Measurements from ENCODE around the gene TNS1.
A peak's percentile ranks its signal among the peaks of the same experiment; 100 is the strongest.
"Not testable (repeated sequence)": the region's sequence is repeated elsewhere in the genome, so short reads cannot be mapped to it uniquely, and the experiment has no call there.

The TNS1 gene

GRCh38 chr2:218036371-218036770 lies 33.6 kb upstream of the TNS1 start:
- TF ChIP-seq, protein P1, sequence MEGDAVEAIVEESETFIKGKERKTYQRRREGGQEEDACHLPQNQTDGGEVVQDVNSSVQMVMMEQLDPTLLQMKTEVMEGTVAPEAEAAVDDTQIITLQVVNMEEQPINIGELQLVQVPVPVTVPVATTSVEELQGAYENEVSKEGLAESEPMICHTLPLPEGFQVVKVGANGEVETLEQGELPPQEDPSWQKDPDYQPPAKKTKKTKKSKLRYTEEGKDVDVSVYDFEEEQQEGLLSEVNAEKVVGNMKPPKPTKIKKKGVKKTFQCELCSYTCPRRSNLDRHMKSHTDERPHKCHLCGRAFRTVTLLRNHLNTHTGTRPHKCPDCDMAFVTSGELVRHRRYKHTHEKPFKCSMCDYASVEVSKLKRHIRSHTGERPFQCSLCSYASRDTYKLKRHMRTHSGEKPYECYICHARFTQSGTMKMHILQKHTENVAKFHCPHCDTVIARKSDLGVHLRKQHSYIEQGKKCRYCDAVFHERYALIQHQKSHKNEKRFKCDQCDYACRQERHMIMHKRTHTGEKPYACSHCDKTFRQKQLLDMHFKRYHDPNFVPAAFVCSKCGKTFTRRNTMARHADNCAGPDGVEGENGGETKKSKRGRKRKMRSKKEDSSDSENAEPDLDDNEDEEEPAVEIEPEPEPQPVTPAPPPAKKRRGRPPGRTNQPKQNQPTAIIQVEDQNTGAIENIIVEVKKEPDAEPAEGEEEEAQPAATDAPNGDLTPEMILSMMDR (IDR thresholded peaks at IDR 0.05; ENCODE audit: poor library complexity, severe bottlenecking), result no peak
- H3K27ac ChIP-seq (ENCODE audit: poor library complexity, severe bottlenecking), result no peak overlapping the region
- H3K4me3 ChIP-seq (ENCODE audit: severe bottlenecking), result no peak overlapping the region
- H3K9me3 ChIP-seq (ENCODE audit: severe bottlenecking), result no peaks in the 10 kb centered on the region
- peaks cover 14% of the 10 kb centered on the region for H3K4me1 ChIP-seq (ENCODE audit: insufficient read depth, poor library complexity, severe bottlenecking)
- no peak for ATAC-seq (ENCODE audit: low read depth)
- H3K27me3 ChIP-seq (ENCODE audit: insufficient read depth, poor library complexity, severe bottlenecking), result no peaks in the 10 kb centered on the region
- H3K36me3 ChIP-seq (ENCODE audit: low read depth), result no peaks in the 10 kb centered on the region
- DNase-seq (ENCODE audit: low spot score), result no peak

- H3K27me3 ChIP-seq (ENCODE audit: insufficient read depth, poor library complexity, severe bottlenecking), result no peaks in the 10 kb centered on the region
- ATAC-seq (ENCODE audit: low read depth) (no peak), DNase-seq (ENCODE audit: low spot score) (no peak)
- TF ChIP-seq, protein P1 (IDR thresholded peaks at IDR 0.05; ENCODE audit: poor library complexity, severe bottlenecking), result no peak
- no peak overlapping the region for H3K4me3 ChIP-seq (ENCODE audit: severe bottlenecking)
- no peak overlapping the region for H3K27ac ChIP-seq (ENCODE audit: poor library complexity, severe bottlenecking)
- H3K4me1 ChIP-seq (ENCODE audit: insufficient read depth, poor library complexity, severe bottlenecking), result peaks cover 14% of the 10 kb centered on the region
- no peaks in the 10 kb centered on the region for H3K36me3 ChIP-seq (ENCODE audit: low read depth)
- H3K9me3 ChIP-seq (ENCODE audit: severe bottlenecking), result no peaks in the 10 kb centered on the region
Observed at GRCh38 chr2:218035463-218036100, 32.8 kb upstream of the TNS1 start.

- not testable (repeated sequence) for H3K4me3 ChIP-seq (ENCODE audit: severe bottlenecking); H3K27ac ChIP-seq (ENCODE audit: poor library complexity, severe bottlenecking); H3K9me3 ChIP-seq (ENCODE audit: severe bottlenecking); H3K36me3 ChIP-seq (ENCODE audit: low read depth); DNase-seq (ENCODE audit: low spot score); H3K27me3 ChIP-seq (ENCODE audit: insufficient read depth, poor library complexity, severe bottlenecking)
- H3K4me1 ChIP-seq (ENCODE audit: insufficient read depth, poor library complexity, severe bottlenecking), result peaks cover 14% of the 10 kb centered on the region
- TF ChIP-seq, protein P1 (IDR thresholded peaks at IDR 0.05; ENCODE audit: poor library complexity, severe bottlenecking), result peak; percentile 64
- peak; percentile 30; the same call in 2 of the 3 replicates for ATAC-seq (ENCODE audit: low read depth)
Observed at GRCh38 chr2:218034497-218035213, 31.9 kb upstream of the TNS1 start.

DNA sequence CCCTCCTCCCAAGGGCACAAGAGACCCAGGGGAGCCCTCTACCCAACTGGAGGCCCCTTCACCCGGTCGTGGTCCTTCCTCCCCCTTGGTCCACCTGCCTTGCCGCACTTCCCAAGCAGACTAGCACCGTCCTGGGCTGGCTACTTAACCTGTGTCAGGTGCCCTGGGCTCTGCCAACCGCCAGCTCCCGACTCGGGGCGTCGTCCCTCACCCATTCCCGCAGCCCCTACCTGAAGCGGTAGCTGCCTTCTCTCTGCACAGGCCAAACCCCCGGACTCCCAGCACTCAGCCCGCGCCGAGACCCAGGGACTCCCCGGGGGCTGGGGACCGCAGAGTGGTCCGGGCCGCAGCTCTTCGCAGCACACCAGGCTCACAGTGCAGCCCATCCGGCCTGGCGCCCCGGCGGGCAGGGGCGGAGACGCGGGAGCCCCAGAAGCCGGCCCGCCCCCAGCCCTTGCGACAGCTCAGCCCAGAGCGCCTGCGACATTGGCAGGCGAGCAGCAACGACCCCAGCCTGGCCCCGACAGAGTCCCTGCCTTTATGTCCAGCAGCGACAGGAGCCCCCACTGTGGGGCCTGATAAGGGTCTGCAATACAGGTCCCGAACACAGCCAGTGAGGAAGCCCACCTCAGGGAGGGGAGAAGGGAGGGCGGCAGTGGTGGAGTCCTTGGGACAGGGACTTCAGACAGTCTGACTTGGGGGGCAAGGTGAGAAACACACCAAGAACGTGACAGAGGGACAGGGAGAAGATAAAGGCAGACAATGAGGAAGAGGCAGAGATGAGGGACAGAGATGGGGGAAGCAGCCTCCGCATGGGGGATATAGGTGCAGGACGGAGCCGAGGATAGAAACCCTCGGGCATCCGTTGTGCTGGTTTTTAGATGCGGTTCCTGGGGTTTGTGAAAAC lies 31.0 kb upstream of the TNS1 start:
- DNase-seq (ENCODE audit: low spot score), result no peak
- no peak overlapping the region for H3K4me3 ChIP-seq (ENCODE audit: severe bottlenecking)
- TF ChIP-seq, protein P1 (IDR thresholded peaks at IDR 0.05; ENCODE audit: poor library complexity, severe bottlenecking), result no peak
- ATAC-seq (ENCODE audit: low read depth), result no peak
- no peaks in the 10 kb centered on the region for H3K27me3 ChIP-seq (ENCODE audit: insufficient read depth, poor library complexity, severe bottlenecking)
- H3K36me3 ChIP-seq (ENCODE audit: low read depth), result no peaks in the 10 kb centered on the region
- peaks cover 17% of the 10 kb centered on the region for H3K4me1 ChIP-seq (ENCODE audit: insufficient read depth, poor library complexity, severe bottlenecking)
- no peak overlapping the region for H3K27ac ChIP-seq (ENCODE audit: poor library complexity, severe bottlenecking)
- no peaks in the 10 kb centered on the region for H3K9me3 ChIP-seq (ENCODE audit: severe bottlenecking)

Data from RWPE2 (cell line).